CD4-positive, alpha-beta T cell treated with Interleukin-6 for 4 hours (primary cell): ENCODE measurements around the gene ASB18.

Source experiments
- DNase-seq: peaks from one replicate; pipeline ENCODE4 v3.0.0-alpha.2; 2020; ENCODE audit warnings: mixed read lengths

Gene ASB18

DNA sequence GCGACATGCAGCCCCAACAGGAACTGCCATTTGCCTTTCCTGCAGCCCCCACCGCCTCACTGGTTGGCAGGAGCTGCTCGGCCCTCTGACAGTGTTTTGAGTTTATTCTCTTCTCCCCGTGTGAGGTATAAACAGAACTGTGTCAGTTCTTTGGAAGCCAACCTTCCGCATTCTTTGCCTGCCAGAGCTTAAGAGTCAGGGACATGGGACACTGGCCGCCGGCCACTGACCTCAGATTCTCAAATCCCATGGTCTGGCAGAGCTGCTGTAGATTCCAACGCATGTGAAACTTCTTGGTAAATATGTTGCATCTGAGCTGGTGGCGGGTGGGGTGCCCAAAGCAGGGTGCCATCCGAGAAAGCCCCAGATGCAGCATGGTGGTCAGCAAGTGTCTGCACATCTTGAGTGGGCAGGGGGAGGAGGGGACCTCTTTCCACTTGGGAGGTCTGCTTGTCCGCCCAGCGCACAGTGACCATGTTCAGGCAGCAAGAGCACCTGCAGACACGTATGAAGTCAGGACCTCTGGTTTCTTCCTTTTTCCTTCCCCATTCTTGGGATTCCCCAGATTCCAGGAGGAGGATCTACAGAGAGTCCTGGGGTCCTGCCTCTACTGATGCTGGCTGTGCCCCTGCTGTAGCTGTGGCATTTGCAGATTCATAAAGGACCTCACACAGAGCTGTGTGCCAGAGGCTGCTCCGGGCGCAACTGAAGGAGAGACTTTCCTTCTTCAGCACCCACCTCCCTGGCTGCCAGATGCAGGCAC, 23.8 kb downstream of the ASB18 start:
- no peak for DNase-seq

DNA sequence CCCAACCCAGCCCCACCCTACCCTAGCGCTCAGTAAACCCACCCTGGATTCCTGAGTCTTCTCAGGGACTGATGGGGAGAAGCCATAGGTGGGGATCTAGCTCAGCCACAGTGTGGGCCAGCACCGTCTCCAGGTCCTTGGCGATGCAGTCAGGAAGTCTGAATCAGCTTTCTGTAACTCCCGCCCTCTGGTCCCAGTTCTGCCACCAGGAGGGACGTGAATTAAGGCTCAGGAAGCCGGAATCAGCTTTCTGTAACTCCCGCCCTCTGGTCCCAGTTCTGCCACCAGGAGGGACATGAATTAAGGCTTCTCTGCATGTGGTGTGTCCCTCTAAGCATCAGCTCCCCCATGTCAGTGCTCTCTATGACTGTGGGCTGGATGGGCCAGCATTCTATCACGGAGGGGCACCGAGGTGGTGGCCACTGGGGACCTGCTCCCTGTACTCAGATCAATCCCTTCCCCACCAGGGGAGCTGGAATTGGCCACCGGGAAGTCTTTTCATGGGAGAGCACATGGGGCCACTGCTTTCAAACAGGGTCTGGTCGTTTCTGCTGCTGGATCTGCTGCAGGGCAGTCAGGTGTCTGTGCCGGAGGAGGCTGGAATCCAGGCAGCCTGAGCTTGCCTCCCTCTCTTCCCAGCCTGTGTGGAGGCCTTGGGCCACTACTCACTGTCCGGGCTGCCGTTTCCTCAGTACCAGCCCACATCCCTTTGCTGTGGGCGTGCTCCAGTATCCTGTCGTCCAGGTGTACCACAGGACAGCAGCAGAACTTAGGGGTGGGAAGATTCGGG, 24.7 kb downstream of the ASB18 start:
- DNase-seq: no peak

- DNase-seq: no peak
Measured at GRCh38 chr2:236238751-236239150, 25.5 kb downstream of the ASB18 start.

DNA sequence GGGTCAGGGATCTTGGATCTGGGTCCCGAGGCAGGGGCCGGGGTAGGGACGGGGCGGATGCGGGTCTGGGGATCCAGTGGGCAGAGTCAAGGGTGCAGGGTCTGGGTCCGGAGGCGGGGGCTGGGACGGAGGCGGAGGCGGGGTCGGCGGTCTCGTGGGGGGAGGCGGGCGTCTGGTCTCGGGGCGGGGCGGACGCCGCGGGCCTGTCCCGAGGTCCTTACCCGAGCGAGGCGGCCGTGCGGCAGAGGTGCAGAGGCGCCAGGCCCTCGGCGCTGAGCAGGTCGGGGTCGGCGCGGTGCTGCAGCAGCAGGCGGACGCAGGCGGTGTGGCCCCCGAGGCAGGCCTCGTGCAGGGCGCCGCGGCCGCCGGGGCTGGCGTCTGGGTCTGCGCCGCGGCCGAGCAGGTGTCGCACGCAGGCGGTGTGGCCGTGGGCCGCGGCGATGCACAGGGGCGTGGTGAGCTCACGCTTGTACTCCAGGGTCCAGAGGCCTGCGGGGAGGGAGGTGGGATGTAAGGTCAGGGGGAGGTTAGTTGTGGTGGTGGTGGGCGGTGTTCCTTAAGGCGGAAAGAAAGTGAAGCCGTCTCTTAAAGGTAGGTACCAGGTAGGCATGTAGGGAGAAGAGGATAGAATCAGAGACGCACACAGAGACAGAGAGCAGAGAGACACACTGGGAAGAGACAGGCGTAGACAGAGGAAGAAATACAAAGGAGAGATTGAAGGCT, 26.6 kb downstream of the ASB18 start:
- DNase-seq: no peak

DNA sequence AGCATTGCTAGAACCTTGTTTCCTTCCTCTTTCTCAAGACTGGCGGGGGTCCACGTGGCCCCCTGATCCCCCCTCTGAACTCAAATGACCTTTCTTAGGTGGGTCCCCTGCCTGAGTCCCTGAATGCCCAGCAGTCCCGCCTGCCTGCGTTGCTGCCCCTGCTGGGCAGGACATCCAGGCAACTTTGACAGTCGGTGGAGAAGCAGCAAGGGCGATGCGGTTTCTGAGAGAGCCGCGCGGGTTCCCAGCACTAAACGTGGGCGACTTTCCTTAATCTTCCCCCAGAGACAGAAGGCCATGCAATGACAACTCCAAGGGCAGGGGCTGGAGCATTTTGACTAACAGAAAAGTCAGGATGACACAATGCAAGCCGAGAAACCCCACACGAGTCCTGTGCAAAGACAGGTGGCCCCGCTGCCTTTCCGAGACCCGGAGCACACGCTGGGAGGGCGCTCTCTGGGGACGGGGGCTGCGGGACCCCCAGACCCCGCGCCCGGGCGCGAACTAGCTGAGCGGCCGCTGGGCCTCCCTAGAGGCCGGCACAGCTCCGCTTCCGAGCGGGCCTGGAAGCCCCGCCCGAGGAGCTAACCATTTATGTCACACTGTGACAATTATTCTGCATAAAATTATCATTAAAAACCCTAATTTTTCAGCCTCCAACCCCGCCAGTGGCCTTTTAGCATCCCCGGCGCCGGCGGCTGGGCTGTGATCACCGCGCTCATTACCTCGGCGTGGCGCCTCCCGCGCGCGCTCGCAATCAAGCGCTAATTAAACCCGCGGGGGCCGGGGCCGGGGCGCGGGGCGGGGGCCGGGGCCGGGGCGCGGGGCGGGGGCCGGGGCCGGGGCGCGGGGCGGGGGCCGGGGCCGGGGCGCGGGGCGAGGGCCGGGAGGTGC, 27.4 kb downstream of the ASB18 start:
- DNase-seq: no peak

DNA sequence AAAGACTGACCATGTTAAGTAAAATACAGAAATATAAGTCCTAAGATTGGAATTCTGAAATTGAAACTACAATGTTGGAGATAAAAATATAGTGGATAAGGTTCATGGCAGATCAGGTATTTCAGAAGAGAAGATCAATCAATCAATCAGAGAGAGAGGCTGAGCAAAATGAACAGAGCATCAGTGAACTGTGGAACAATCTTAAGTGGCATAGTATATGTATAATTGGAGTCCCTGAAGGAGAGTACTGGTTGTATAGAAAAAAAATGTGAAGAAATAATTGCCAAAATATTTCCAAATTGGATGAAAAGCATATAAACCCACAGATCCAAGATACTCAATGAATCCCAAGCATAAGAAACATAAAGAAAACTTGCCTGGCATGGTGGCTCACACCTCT, 35.0 kb downstream of the ASB18 start:
- no peak for DNase-seq

GRCh38 chr2:236223675-236224074, 40.5 kb downstream of the ASB18 start:
- no peak for DNase-seq

- DNase-seq: no peak
Measured at GRCh38 chr2:236221798-236222197, 42.4 kb downstream of the ASB18 start.

- no peak for DNase-seq
Measured at GRCh38 chr2:236219411-236219810, 44.8 kb downstream of the ASB18 start.

DNA sequence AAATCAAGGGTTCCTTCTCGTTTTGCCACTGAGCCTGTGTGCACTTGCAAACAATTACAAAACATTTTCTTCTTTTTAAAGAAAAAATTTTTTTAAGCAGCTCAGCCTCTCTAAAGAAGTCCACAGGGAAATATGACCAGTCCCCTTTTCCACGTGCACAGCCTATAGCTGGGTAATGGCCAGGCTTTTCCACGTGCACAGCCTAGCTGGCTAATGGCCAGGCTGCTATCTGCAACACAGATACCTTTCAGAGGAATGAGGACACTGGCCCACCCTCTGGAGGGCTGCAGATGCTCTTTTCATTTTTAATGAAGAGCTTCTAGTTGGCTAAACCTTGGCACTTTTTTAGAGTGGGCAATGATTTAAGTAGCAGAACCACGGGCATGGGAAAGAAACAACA, 46.3 kb downstream of the ASB18 start:
- DNase-seq: no peak

- no peak for DNase-seq
Measured at GRCh38 chr2:236216711-236217110, 47.5 kb downstream of the ASB18 start.

GRCh38 chr2:236215761-236216333, 48.4 kb downstream of the ASB18 start:
- no peak for DNase-seq

GRCh38 chr2:236215196-236215595, 49.0 kb downstream of the ASB18 start:
- DNase-seq: no peak

DNA sequence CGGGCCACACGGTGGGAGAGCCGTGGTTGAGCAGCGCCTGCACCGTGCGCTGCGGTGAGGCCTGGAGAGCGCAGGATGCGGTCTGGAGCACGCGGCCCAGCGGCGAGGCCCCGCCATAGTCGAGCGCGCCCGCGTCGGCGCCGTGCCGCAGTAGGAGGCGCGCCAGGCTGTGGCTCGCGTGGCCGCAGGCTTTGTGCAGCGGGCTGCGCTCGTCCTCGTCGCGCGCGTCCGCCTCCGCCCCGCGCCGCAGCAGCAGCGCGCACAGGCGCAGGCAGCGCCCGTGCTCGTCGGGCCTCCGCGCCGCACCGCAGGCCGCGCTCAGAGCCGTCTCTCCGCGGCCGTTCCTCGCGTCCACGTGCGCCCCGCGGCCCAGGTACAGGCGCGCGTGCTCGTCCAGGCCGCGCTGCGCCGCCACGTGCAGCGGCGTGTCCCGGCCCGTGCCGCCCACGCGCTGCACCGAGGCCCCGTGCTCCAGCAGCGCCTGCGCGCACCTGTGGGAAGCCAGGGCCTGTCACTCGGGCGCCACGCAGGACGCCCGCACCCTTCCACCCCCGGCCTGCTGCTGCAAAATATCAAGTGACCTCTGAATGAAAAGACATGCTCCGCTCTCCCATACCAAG, 49.7 kb downstream of the ASB18 start:
- DNase-seq: no peak

DNA sequence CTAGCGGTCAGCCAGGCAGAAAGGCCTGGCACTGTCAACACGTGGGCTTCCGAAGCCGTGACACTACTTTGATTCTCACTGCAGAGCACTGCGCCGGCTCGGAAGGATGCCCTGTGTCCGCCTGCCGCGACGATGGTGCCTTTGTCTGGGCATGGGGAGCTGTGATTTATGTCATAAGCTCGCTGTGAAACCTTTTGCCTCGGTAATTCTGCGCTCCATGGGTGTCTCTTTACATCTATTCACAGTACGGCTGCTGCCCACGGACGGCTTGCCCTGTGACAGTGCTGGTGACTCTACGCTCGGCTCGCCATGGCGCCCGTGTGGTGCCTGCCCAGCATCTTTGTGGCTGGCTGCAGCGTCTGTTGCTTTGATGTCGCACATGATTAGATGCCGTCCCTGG, 52.9 kb downstream of the ASB18 start:
- no peak for DNase-seq

DNA sequence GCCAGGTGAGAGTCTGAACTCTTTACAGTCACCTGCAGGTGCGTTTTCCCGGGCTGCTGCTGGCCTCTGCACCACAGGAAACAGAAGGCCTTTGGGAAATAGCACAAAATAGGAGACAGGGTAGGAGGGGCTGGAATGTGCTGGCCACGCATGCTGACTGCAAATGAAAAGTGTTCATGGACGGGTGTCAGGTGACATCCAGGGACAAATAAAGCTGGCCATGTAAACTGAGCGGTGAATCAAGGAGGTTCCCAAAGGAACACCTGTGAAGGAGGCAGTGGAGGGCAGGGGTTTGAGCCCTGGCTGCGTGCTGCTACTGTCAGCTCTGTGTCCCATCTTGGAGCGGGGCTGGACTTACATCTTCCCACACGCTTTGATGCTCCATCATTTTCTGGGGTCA, 53.7 kb downstream of the ASB18 start:
- no peak for DNase-seq

GRCh38 chr2:236209996-236210395, 54.2 kb downstream of the ASB18 start:
- no peak for DNase-seq

GRCh38 chr2:236209535-236209934, 54.7 kb downstream of the ASB18 start:
- no peak for DNase-seq

DNA sequence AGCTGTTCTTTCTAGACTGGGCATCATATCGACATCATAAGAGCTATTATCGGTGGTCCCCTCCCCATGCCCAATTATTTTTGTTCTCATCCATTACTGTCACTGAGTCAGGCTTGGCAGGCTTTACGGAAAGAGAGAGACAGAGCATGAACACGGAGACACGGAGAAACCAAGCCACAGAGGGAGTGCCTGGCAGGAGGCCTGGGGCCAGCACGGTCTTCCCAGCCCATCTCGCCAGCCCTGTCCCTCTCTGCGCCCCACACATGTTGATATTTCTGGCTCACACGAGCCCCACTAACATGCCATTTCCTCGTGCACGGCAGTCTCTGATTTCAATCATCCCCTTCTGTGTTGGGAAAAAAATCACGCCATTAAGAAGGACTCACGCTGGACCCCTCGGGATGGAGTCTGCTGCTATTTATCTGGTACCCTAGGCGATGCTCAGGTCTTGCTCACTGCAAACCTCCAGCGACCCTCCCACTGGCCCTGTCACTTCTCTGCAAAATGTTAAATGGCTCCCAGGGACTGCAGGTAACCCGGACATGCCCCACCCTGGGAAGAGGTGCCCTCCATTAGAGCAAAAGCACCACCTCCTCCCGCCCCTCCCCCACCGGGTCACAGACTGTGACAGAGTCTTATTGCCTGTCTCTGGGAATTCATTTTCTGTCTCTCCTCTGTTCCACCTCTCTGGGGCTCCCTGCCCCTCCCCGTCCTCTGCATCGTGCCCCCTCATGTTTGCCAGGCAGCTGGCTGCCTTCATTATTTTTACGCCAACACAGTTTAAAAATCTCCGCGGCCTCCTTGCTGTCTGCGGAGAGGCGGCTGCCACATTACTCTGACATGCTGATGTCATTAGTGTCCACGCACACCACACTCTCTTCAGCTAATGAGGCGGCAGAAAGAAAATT, 55.9 kb downstream of the ASB18 start:
- DNase-seq: no peak

GRCh38 chr2:236207472-236207871, 56.7 kb downstream of the ASB18 start:
- DNase-seq: no peak
